H9 (cell line): Measurements from ENCODE around the gene MRPS31. TPM values are rescaled to one million over a fixed set of nuclear protein-coding genes. Genes with fewer than 3 reads are reported as not detected.

Experiments used
- DNase-seq: peaks from one replicate; pipeline ENCODE4 v3.0.0-alpha.2; 2017
- H2AFZ ChIP-seq: one replicate; pipeline ENCODE4 v1.6.1; 2013; ENCODE audit warnings: mild to moderate bottlenecking, low read length, control low read depth, moderate library complexity
- H2AK5ac ChIP-seq: 2 replicates; pipeline ENCODE4 v1.6.1; 2013; ENCODE audit warnings: low read length, control low read depth, mixed read lengths; ENCODE audit not compliant: insufficient read length
- H2BK120ac ChIP-seq: one replicate; pipeline ENCODE4 v1.6.1; 2013; ENCODE audit warnings: low read depth, mild to moderate bottlenecking, low read length, control low read depth, inconsistent platforms; ENCODE audit not compliant: poor library complexity, severe bottlenecking
- H2BK12ac ChIP-seq: 2 replicates; pipeline ENCODE4 v1.6.1; 2013; ENCODE audit warnings: low read length, control low read depth, mixed read lengths, low read depth; ENCODE audit not compliant: insufficient read length
- H2BK15ac ChIP-seq: 2 replicates; pipeline ENCODE4 v1.6.1; 2013; ENCODE audit warnings: low read depth, low read length, control low read depth
- H2BK20ac ChIP-seq: one replicate; pipeline ENCODE4 v1.6.1; 2013; ENCODE audit warnings: low read depth, mild to moderate bottlenecking, low read length, control low read depth, inconsistent platforms; ENCODE audit not compliant: poor library complexity, severe bottlenecking
- H2BK5ac ChIP-seq: 2 replicates; pipeline ENCODE4 v1.6.1; 2013; ENCODE audit warnings: low read length, control low read depth, mixed read lengths; ENCODE audit not compliant: insufficient read length
- H3K14ac ChIP-seq: 2 replicates; pipeline ENCODE4 v1.6.1; 2013; ENCODE audit warnings: low read length, control low read depth; ENCODE audit not compliant: insufficient read depth
- H3K18ac ChIP-seq: 2 replicates; pipeline ENCODE4 v1.6.1; 2013; ENCODE audit warnings: low read depth, mild to moderate bottlenecking, mixed read lengths, low read length, control low read depth; ENCODE audit not compliant: insufficient read length
- H3K23ac ChIP-seq: 2 replicates; pipeline ENCODE4 v1.6.1; 2013; ENCODE audit warnings: low read length, control low read depth, mixed read lengths, low read depth; ENCODE audit not compliant: insufficient read length
- H3K23me2 ChIP-seq: 2 replicates; pipeline ENCODE4 v1.6.1; 2013; ENCODE audit warnings: low read depth, mild to moderate bottlenecking, mixed read lengths, low read length, control low read depth; ENCODE audit not compliant: insufficient read length, poor library complexity, severe bottlenecking
- H3K27ac ChIP-seq: 2 replicates; pipeline ENCODE4 v1.5.1; 2013; ENCODE audit warnings: low read length, control low read depth, mixed read lengths, low read depth; ENCODE audit not compliant: insufficient read length
- H3K27me3 ChIP-seq: 2 replicates; pipeline ENCODE4 v1.6.1; 2013; ENCODE audit warnings: low read length, control low read depth, inconsistent platforms; ENCODE audit not compliant: insufficient read depth
- H3K4ac ChIP-seq: 2 replicates; pipeline ENCODE4 v1.6.1; 2013; ENCODE audit warnings: low read depth, mild to moderate bottlenecking, control low read depth, inconsistent platforms, low read length, moderate library complexity
- H3K4me1 ChIP-seq: 2 replicates; pipeline ENCODE4 v1.6.1; 2013; ENCODE audit warnings: low read length, control low read depth, inconsistent platforms; ENCODE audit not compliant: insufficient read depth
- H3K4me2 ChIP-seq: 2 replicates; pipeline ENCODE4 v1.6.1; 2013; ENCODE audit warnings: low read length, control low read depth, mixed read lengths; ENCODE audit not compliant: insufficient read length, insufficient read depth
- H3K56ac ChIP-seq: 2 replicates; pipeline ENCODE4 v1.6.1; 2013; ENCODE audit warnings: low read depth, mild to moderate bottlenecking, mixed read lengths, low read length, control low read depth; ENCODE audit not compliant: insufficient read length
- H3K79me1 ChIP-seq: 2 replicates; pipeline ENCODE4 v1.6.1; 2013; ENCODE audit warnings: low read depth, mild to moderate bottlenecking, moderate library complexity, low read length, control low read depth, inconsistent platforms; ENCODE audit not compliant: insufficient read depth, poor library complexity, severe bottlenecking
- H3K79me2 ChIP-seq: 2 replicates; pipeline ENCODE4 v1.6.1; 2013; ENCODE audit warnings: low read length, control low read depth, inconsistent platforms; ENCODE audit not compliant: insufficient read depth
- H3K9ac ChIP-seq: 2 replicates; pipeline ENCODE4 v1.6.1; 2013; ENCODE audit warnings: low read length, control low read depth, mixed read lengths; ENCODE audit not compliant: insufficient read length; ENCODE audit errors: extremely low read depth
- H3K9me3 ChIP-seq: one replicate; pipeline ENCODE4 v1.6.1; 2013; ENCODE audit warnings: low read depth, low read length, inconsistent platforms; ENCODE audit not compliant: control insufficient read depth
- H3T11ph ChIP-seq: one replicate; pipeline ENCODE4 v1.6.1; 2013; ENCODE audit warnings: mild to moderate bottlenecking, low read length, control low read depth, inconsistent platforms
- H4K20me1 ChIP-seq: one replicate; pipeline ENCODE4 v1.6.1; 2013; ENCODE audit not compliant: control insufficient read depth, insufficient read length, insufficient read depth
- H4K5ac ChIP-seq: 2 replicates; pipeline ENCODE4 v1.6.1; 2013; ENCODE audit warnings: low read depth, mild to moderate bottlenecking, mixed read lengths, low read length, control low read depth; ENCODE audit not compliant: insufficient read length
- H4K8ac ChIP-seq: replicated peaks from 2 replicates; pipeline ENCODE4 v1.6.1; 2013; ENCODE audit warnings: low read length, control low read depth, mixed read lengths, low read depth; ENCODE audit not compliant: insufficient read length
- H4K91ac ChIP-seq: 2 replicates; pipeline ENCODE4 v1.6.1; 2013; ENCODE audit warnings: low read depth, mild to moderate bottlenecking, moderate library complexity, mixed read lengths, low read length, control low read depth; ENCODE audit not compliant: insufficient read length
- H3K27ac Mint-ChIP-seq, 3 experiments: 2 replicates in 2 of 3; 3 replicates in 1 of 3; pipeline ENCODE4 v1.8.0; 2020 to 2021; ENCODE audit warnings: mixed read lengths in 3 of 3, mild to moderate bottlenecking in 1 of 3, moderate library complexity in 1 of 3
- H3K27me3 Mint-ChIP-seq: 2 replicates; pipeline ENCODE4 v1.8.0; 2021; ENCODE audit warnings: low read depth, mild to moderate bottlenecking, moderate library complexity, mixed read lengths
- H3K36me3 Mint-ChIP-seq, 3 experiments: 2 replicates in 2 of 3; 3 replicates in 1 of 3; pipeline ENCODE4 v1.8.0; 2020 to 2021; ENCODE audit warnings: low read depth in 3 of 3, mixed read lengths in 3 of 3; ENCODE audit not compliant: insufficient read depth in 1 of 3
- H3K4me1 Mint-ChIP-seq, 2 experiments: 2 replicates each; pipeline ENCODE4 v1.8.0; 2020; ENCODE audit warnings: mixed read lengths in 2 of 2
- H3K4me3 Mint-ChIP-seq, 2 experiments: 2 replicates in 1 of 2; 3 replicates in 1 of 2; pipeline ENCODE4 v1.8.0; 2020 to 2021; ENCODE audit warnings: mild to moderate bottlenecking in 2 of 2, mixed read lengths in 2 of 2, moderate library complexity in 1 of 2
- H3K9me3 Mint-ChIP-seq, 2 experiments: 2 replicates in 1 of 2; 3 replicates in 1 of 2; pipeline ENCODE4 v1.8.0; 2020; ENCODE audit warnings: mild to moderate bottlenecking in 2 of 2, mixed read lengths in 2 of 2, moderate library complexity in 1 of 2
- WGBS: extraction: QIAGEN DNeasy Blood & Tissue Kit; methylation state at CpG from one replicate; pipeline ENCODE4 v1.1.7; 2013; ENCODE audit warnings: missing lambda C conversion rate, low lambda C conversion rate, mixed read lengths; ENCODE audit not compliant: insufficient read length; ENCODE audit errors: extremely low coverage; 5-methylcytosine and 5-hydroxymethylcytosine counted together
- total RNA-seq: library from RNA; stranded (reverse); gene quantifications from 2 replicates; pipeline ENCODE4 v1.2.1, GENCODE V29; 2021
- TF ChIP-seq, protein P1 (sequence below): fragments of 200-600 bp; sonication (generic); conservative IDR thresholded peaks from 3 replicates; pipeline ENCODE4 v1.8.0; 2021; ENCODE audit warnings: antibody characterized with exemption, mild to moderate bottlenecking

The MRPS31 gene
- total RNA-seq, 1 experiment from 2014 or later, result 27.3 TPM

DNA sequence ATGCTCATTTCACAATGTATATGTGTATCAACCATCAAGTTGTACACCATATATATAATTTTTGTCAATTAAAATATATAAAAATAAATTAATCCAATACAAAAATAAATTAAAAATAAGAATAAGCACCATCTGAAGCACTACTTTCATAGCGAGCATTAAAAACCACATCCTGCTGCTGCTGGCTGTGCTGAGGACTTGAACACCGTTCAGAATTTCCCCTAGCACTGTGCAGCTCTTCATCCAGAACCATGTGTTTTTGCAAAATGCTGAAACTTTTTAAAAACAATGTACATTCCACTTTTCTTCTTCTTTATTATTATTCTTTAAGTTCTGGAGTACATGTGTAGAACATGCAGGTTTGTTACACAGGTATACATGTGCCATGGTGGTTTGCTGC, 64.6 kb downstream of the MRPS31 start:
- H3K27me3 Mint-ChIP-seq, result peaks cover 3% of the 10 kb centered on the region

More for the DNA sequence above, 64.6 kb downstream of the MRPS31 start:
- H2BK20ac ChIP-seq, result no peak overlapping the region
- no peaks in the 10 kb centered on the region for H3K79me1 ChIP-seq
- no peak overlapping the region for H3K56ac ChIP-seq
- H3K27me3 ChIP-seq, result no peaks in the 10 kb centered on the region
- H3K4me2 ChIP-seq, result no peak overlapping the region
- no peaks in the 10 kb centered on the region for H3K9me3 ChIP-seq
- Mint-ChIP-seq H3K9me3 (peaks cover 28 to 34% of the 10 kb centered on the region in 2 experiments), H3K4me3 (no peak overlapping the region), H3K4me1 (no peaks in the 10 kb centered on the region), H3K36me3 (peaks cover under 1 to 26% (median 10%) of the 10 kb centered on the region in 3 experiments; a peak in 6 of 7 replicates), H3K27ac (no peak overlapping the region)
- no peak overlapping the region for H3T11ph ChIP-seq
- no peak overlapping the region for H2BK120ac ChIP-seq
- H4K20me1 ChIP-seq, result no peaks in the 10 kb centered on the region
- no peak overlapping the region for H2BK15ac ChIP-seq
- H3K4ac ChIP-seq, result no peak overlapping the region
- no peak overlapping the region for H4K8ac ChIP-seq
- H4K5ac ChIP-seq, result no peak overlapping the region
- H3K18ac ChIP-seq, result no peak overlapping the region
- no peaks in the 10 kb centered on the region for H3K23me2 ChIP-seq
- H3K23ac ChIP-seq, result no peak overlapping the region
- H3K79me2 ChIP-seq, result no peaks in the 10 kb centered on the region
- H2AK5ac ChIP-seq, result no peak overlapping the region
- no CpG with 5 or more reads among the region's 2 CpGs for WGBS
- H3K4me1 ChIP-seq, result no peaks in the 10 kb centered on the region
- H4K91ac ChIP-seq, result no peak overlapping the region
- no peak overlapping the region for H3K9ac ChIP-seq
- no peak overlapping the region for H3K14ac ChIP-seq
- TF ChIP-seq, protein P1, sequence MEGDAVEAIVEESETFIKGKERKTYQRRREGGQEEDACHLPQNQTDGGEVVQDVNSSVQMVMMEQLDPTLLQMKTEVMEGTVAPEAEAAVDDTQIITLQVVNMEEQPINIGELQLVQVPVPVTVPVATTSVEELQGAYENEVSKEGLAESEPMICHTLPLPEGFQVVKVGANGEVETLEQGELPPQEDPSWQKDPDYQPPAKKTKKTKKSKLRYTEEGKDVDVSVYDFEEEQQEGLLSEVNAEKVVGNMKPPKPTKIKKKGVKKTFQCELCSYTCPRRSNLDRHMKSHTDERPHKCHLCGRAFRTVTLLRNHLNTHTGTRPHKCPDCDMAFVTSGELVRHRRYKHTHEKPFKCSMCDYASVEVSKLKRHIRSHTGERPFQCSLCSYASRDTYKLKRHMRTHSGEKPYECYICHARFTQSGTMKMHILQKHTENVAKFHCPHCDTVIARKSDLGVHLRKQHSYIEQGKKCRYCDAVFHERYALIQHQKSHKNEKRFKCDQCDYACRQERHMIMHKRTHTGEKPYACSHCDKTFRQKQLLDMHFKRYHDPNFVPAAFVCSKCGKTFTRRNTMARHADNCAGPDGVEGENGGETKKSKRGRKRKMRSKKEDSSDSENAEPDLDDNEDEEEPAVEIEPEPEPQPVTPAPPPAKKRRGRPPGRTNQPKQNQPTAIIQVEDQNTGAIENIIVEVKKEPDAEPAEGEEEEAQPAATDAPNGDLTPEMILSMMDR, result no peak
- H2BK5ac ChIP-seq, result no peak overlapping the region
- no peak overlapping the region for H2AFZ ChIP-seq
- DNase-seq, result no peak
- H3K27ac ChIP-seq, result no peak overlapping the region
- no peak overlapping the region for H2BK12ac ChIP-seq
